ENCODE results near the gene CNP. TPM values are rescaled to one million over a fixed set of nuclear protein-coding genes. Genes with fewer than 3 reads are reported as not detected.
"Not testable (repeated sequence)": the region's sequence is repeated elsewhere in the genome, so short reads cannot be mapped to it uniquely, and the experiment has no call there.

The CNP gene
- total and polyA plus RNA-seq, 8 donors = 53.4 to 75.4 (median 62.6) TPM

- DNase-seq (no peak), ATAC-seq (no peak)
- no peak overlapping the region for H3K27ac ChIP-seq
- H3K9me3 ChIP-seq = no peaks in the 10 kb centered on the region
- H3K4me3 ChIP-seq = no peak overlapping the region
- H3K36me3 ChIP-seq = no peaks in the 10 kb centered on the region
- H3K4me1 ChIP-seq = peaks cover 0 to 16% of the 10 kb centered on the region in 2 donors
- no peak for TF ChIP-seq CTCF (IDR thresholded peaks at IDR 0.05)
- intact Hi-C loops (cut with DNase I) = no loop called here
- H3K27me3 ChIP-seq = no peaks in the 10 kb centered on the region
Measured at GRCh38 chr17:41925991-41926590, 40.5 kb upstream of the CNP start.

- intact Hi-C loops (cut with DNase I) = no loop called here
- no peaks in the 10 kb centered on the region for H3K36me3 ChIP-seq
- DNase-seq (peak in 1 of 4 donors; percentile 8), ATAC-seq (no peak)
- H3K4me3 ChIP-seq = no peak overlapping the region
- H3K9me3 ChIP-seq = no peaks in the 10 kb centered on the region
- no peak for TF ChIP-seq CTCF (IDR thresholded peaks at IDR 0.05)
- no peaks in the 10 kb centered on the region for H3K27me3 ChIP-seq
- H3K27ac ChIP-seq = no peak overlapping the region
- H3K4me1 ChIP-seq = peaks cover 0 to 40% of the 10 kb centered on the region in 2 donors
Measured at GRCh38 chr17:41928693-41929251, 37.8 kb upstream of the CNP start.

- H3K9me3 ChIP-seq = no peaks in the 10 kb centered on the region
- peak; percentile 34 to 66 for TF ChIP-seq CTCF (IDR thresholded peaks at IDR 0.05)
- peak; percentile 96 to 98 (median 98) for DNase-seq
Measured at GRCh38 chr17:41930009-41930832, 36.4 kb upstream of the CNP start, which contains the start of gene ODAD4. ODAD4 (plus strand) TSS chr17:41930617; CDS start chr17:41930724, 107 bp downstream.

GRCh38 chr17:41930833-41931156, 35.8 kb upstream of the CNP start:
- Histone ChIP-seq H3K4me3 (peak overlapping the region; percentile 45 to 55), H3K27ac (peak overlapping the region; percentile 88 to 93), H3K4me1 (peaks cover 0 to 40% of the 10 kb centered on the region in 2 donors)
- H3K9me3 ChIP-seq; H3K36me3 ChIP-seq; intact Hi-C loops (cut with DNase I); H3K27me3 ChIP-seq; ATAC-seq: not testable (repeated sequence)
- DNase-seq = peak in 1 of 4 donors; percentile 42

More at GRCh38 chr17:41930009-41930832, 36.4 kb upstream of the CNP start, which contains the start of gene ODAD4:
- peak; percentile 98 for ATAC-seq
- intact Hi-C loops (cut with DNase I) = no loop called here
- Histone ChIP-seq H3K27ac (peak within 1 kb of the TSS; percentile 88 to 93), H3K4me3 (peak within 1 kb of the TSS; percentile 45 to 55), H3K27me3 (no peaks in the 10 kb centered on the region), H3K36me3 (no peaks in the 10 kb centered on the region), H3K4me1 (peaks cover 0 to 40% of the 10 kb centered on the region in 2 donors)

GRCh38 chr17:41931715-41932114, 34.9 kb upstream of the CNP start:
- H3K27me3 ChIP-seq; H3K4me3 ChIP-seq; ATAC-seq; H3K9me3 ChIP-seq; H3K27ac ChIP-seq; H3K36me3 ChIP-seq; intact Hi-C loops (cut with DNase I): not testable (repeated sequence)
- peaks cover 0 to 40% of the 10 kb centered on the region in 2 donors for H3K4me1 ChIP-seq
- peak in 1 of 4 donors; percentile 22 for DNase-seq

- H3K4me3 ChIP-seq = no peak overlapping the region
- TF ChIP-seq CTCF (IDR thresholded peaks at IDR 0.05) = no peak
- H3K27me3 ChIP-seq = no peaks in the 10 kb centered on the region
- no peaks in the 10 kb centered on the region for H3K36me3 ChIP-seq
- ATAC-seq (no peak), DNase-seq (no peak)
- peak overlapping the region in 1 of 2 donors; percentile 76 for H3K27ac ChIP-seq
- H3K9me3 ChIP-seq = no peaks in the 10 kb centered on the region
- intact Hi-C loops (cut with DNase I) = no loop called here
- peaks cover 0 to 40% of the 10 kb centered on the region in 2 donors for H3K4me1 ChIP-seq
Measured at GRCh38 chr17:41932816-41933389, 33.7 kb upstream of the CNP start.

Measured in left lung (tissue), 10 donors.